GM23338 (cell line): ENCODE results near the gene DENND1B. TPM values are rescaled to one million over a fixed set of nuclear protein-coding genes. Genes with fewer than 3 reads are reported as not detected.

Experiments used
- ATAC-seq: fragments of 200-7000 bp; cut with Tn5 transposase; 3 replicates; pipeline ENCODE4 v1.9.1; 2020
- DNase-seq: peaks from one replicate; pipeline ENCODE4 v3.0.0-alpha.2; 2015; ENCODE audit warnings: low spot score
- H2AFZ ChIP-seq: fragments of 200-600 bp; sonication (generic); 2 replicates; pipeline ENCODE4 v1.8.0; 2016; ENCODE audit warnings: antibody characterized with exemption, mild to moderate bottlenecking, moderate library complexity
- H3F3A ChIP-seq: fragments of 200-600 bp; sonication (generic); replicated peaks from 2 replicates; pipeline ENCODE4 v1.8.0; 2017; ENCODE audit warnings: antibody characterized with exemption, mixed run types, low read depth
- H3K27ac ChIP-seq: fragments of 200-600 bp; sonication (generic); 2 replicates; pipeline ENCODE4 v1.6.1; 2016; ENCODE audit warnings: low read depth
- H3K27me3 ChIP-seq: fragments of 200-600 bp; sonication (generic); 2 replicates; pipeline ENCODE4 v1.8.0; 2016; ENCODE audit warnings: mild to moderate bottlenecking, mixed run types, moderate library complexity; ENCODE audit not compliant: insufficient read depth
- H3K36me3 ChIP-seq: fragments of 200-600 bp; sonication (generic); 2 replicates; pipeline ENCODE4 v1.8.0; 2016; ENCODE audit warnings: mild to moderate bottlenecking; ENCODE audit not compliant: insufficient read depth
- H3K4me1 ChIP-seq: fragments of 200-600 bp; sonication (generic); 2 replicates; pipeline ENCODE4 v1.8.0; 2016; ENCODE audit warnings: mild to moderate bottlenecking, moderate library complexity; ENCODE audit not compliant: insufficient read depth
- H3K4me2 ChIP-seq: fragments of 200-600 bp; sonication (generic); 2 replicates; pipeline ENCODE4 v1.7.1; 2017; ENCODE audit warnings: mixed run types
- H3K4me3 ChIP-seq: fragments of 200-600 bp; sonication (generic); 2 replicates; pipeline ENCODE4 v1.6.1; 2016; ENCODE audit warnings: mixed run types
- H3K79me2 ChIP-seq: fragments of 200-600 bp; sonication (generic); replicated peaks from 2 replicates; pipeline ENCODE4 v1.8.0; 2017; ENCODE audit warnings: mild to moderate bottlenecking; ENCODE audit not compliant: insufficient read depth
- H3K9me2 ChIP-seq: fragments of 200-600 bp; sonication (generic); 2 replicates; pipeline ENCODE4 v1.8.0; 2017; ENCODE audit not compliant: insufficient read depth
- H4K20me1 ChIP-seq: fragments of 200-600 bp; sonication (generic); replicated peaks from 2 replicates; pipeline ENCODE4 v1.8.0; 2017; ENCODE audit warnings: mild to moderate bottlenecking; ENCODE audit not compliant: insufficient read depth
- H3K27ac Mint-ChIP-seq: 2 replicates; pipeline ENCODE4 v1.8.0; 2020; ENCODE audit warnings: inconsistent platforms, mild to moderate bottlenecking, moderate library complexity, mixed read lengths
- H3K27me3 Mint-ChIP-seq: 3 replicates; pipeline ENCODE4 v1.8.0; 2022; ENCODE audit warnings: low read depth, mild to moderate bottlenecking, moderate library complexity, mixed read lengths, inconsistent platforms; ENCODE audit not compliant: insufficient read depth, poor library complexity
- H3K36me3 Mint-ChIP-seq: 3 replicates; pipeline ENCODE4 v1.8.0; 2021; ENCODE audit warnings: low read depth, mild to moderate bottlenecking, inconsistent platforms, moderate library complexity, mixed read lengths
- H3K4me1 Mint-ChIP-seq: 3 replicates; pipeline ENCODE4 v1.8.0; 2020; ENCODE audit warnings: mild to moderate bottlenecking, inconsistent platforms, mixed read lengths
- H3K4me3 Mint-ChIP-seq: 3 replicates; pipeline ENCODE4 v1.8.0; 2021; ENCODE audit warnings: moderate library complexity, mild to moderate bottlenecking, inconsistent platforms, mixed read lengths
- H3K9me3 Mint-ChIP-seq: 3 replicates; pipeline ENCODE4 v1.8.0; 2020; ENCODE audit warnings: moderate library complexity, mild to moderate bottlenecking, inconsistent platforms, mixed read lengths
- CREB1 ChIP-seq: fragments of 250-450 bp; sonication (Bioruptor Pico); IDR thresholded peaks from 2 replicates; pipeline ENCODE4 v1.5.0; 2020; ENCODE audit warnings: low read depth, mild to moderate bottlenecking, moderate library complexity
- EZH2 ChIP-seq: fragments of 200-600 bp; sonication (generic); IDR thresholded peaks from one replicate; pipeline ENCODE4 v1.8.0; 2017; ENCODE audit warnings: antibody characterized with exemption, mild to moderate bottlenecking, low read depth; ENCODE audit not compliant: unreplicated experiment
- EZH2phosphoT487 ChIP-seq: fragments of 200-600 bp; sonication (generic); IDR thresholded peaks from one replicate; pipeline ENCODE4 v1.8.1; 2018; ENCODE audit warnings: antibody characterized with exemption; ENCODE audit not compliant: unreplicated experiment
- JUNB ChIP-seq: IDR thresholded peaks from one replicate; pipeline ENCODE4 v1.6.1; 2016; ENCODE audit warnings: antibody characterized with exemption; ENCODE audit not compliant: unreplicated experiment
- NANOG ChIP-seq: IDR thresholded peaks from 2 replicates; pipeline ENCODE4 v1.6.1; 2016; ENCODE audit warnings: antibody characterized with exemption, borderline replicate concordance
- POLR2AphosphoS5 ChIP-seq: IDR thresholded peaks from 2 replicates; pipeline ENCODE4 v1.6.1; 2016; ENCODE audit warnings: antibody characterized with exemption, low read depth
- ZNF331 ChIP-seq: fragments of 250-450 bp; sonication (Bioruptor Pico); IDR thresholded peaks from 2 replicates; pipeline ENCODE4 v1.5.0; 2020; ENCODE audit warnings: low read depth, mild to moderate bottlenecking, moderate library complexity
- polyA plus RNA-seq: library from polyadenylated mRNA; unstranded; fragments of >200 nt; fragmentation: Nextera tagmentation; extraction: Ambion mirVana; gene quantifications from 2 replicates; pipeline ENCODE4 v1.2.1, GENCODE V29; 2016
- total RNA-seq: library from RNA; depleted of rRNA; stranded (reverse); fragments of >200 nt; shearing (Covaris generic); gene quantifications from 2 replicates; pipeline ENCODE4 v1.2.3, GENCODE V29; 2014
- TF ChIP-seq, protein P1 (sequence below), 2 experiments: fragments of 200-600 bp in 1 of 2; sonication (generic) in 1 of 2; conservative IDR thresholded peaks; 2 replicates each; pipeline versions ENCODE4 v1.5.1 to v1.6.1; 2016 to 2017; ENCODE audit warnings: antibody characterized with exemption in 2 of 2, low read depth in 2 of 2, mild to moderate bottlenecking in 2 of 2, moderate library complexity in 1 of 2
- TF ChIP-seq, protein P2 (sequence below): IDR thresholded peaks from 2 replicates; pipeline ENCODE4 v1.6.1; 2016; ENCODE audit warnings: antibody characterized with exemption
- TF ChIP-seq, protein P3 (sequence below): IDR thresholded peaks from one replicate; pipeline ENCODE4 v1.6.1; 2018; ENCODE audit warnings: antibody characterized with exemption; ENCODE audit not compliant: unreplicated experiment

DENND1B gene
- total and polyA plus RNA-seq, 2 experiments from 2014 or later: 4.3 to 5.2 TPM

DNA sequence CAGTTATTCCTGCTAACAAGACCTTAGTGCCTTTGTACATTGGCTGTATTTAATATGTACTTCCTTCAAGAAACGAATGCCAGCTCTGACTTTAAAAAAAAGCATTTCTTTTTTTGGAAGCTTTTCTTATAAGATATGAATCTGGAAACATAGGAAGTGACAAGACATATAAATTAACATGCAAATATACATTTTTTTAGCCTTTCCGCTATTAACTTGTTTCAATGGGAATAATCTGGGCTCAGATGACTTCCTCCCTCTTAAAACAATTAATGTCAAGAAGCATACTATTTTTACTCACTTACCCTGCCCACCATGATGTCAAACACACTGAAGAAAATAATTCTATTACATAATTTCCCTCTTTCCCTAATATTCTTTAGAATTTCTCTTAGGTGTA lies 1.4 kb downstream of the DENND1B start (continued):
- TF ChIP-seq, protein P1, sequence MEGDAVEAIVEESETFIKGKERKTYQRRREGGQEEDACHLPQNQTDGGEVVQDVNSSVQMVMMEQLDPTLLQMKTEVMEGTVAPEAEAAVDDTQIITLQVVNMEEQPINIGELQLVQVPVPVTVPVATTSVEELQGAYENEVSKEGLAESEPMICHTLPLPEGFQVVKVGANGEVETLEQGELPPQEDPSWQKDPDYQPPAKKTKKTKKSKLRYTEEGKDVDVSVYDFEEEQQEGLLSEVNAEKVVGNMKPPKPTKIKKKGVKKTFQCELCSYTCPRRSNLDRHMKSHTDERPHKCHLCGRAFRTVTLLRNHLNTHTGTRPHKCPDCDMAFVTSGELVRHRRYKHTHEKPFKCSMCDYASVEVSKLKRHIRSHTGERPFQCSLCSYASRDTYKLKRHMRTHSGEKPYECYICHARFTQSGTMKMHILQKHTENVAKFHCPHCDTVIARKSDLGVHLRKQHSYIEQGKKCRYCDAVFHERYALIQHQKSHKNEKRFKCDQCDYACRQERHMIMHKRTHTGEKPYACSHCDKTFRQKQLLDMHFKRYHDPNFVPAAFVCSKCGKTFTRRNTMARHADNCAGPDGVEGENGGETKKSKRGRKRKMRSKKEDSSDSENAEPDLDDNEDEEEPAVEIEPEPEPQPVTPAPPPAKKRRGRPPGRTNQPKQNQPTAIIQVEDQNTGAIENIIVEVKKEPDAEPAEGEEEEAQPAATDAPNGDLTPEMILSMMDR (conservative IDR thresholded peaks at IDR 0.05; ENCODE audit: low read depth in 2 of 2): no peak
- no peak for TF ChIP-seq POLR2AphosphoS5
- TF ChIP-seq ZNF331: no peak
- TF ChIP-seq, protein P2, sequence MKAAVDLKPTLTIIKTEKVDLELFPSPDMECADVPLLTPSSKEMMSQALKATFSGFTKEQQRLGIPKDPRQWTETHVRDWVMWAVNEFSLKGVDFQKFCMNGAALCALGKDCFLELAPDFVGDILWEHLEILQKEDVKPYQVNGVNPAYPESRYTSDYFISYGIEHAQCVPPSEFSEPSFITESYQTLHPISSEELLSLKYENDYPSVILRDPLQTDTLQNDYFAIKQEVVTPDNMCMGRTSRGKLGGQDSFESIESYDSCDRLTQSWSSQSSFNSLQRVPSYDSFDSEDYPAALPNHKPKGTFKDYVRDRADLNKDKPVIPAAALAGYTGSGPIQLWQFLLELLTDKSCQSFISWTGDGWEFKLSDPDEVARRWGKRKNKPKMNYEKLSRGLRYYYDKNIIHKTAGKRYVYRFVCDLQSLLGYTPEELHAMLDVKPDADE: no peak
- TF ChIP-seq, protein P3, sequence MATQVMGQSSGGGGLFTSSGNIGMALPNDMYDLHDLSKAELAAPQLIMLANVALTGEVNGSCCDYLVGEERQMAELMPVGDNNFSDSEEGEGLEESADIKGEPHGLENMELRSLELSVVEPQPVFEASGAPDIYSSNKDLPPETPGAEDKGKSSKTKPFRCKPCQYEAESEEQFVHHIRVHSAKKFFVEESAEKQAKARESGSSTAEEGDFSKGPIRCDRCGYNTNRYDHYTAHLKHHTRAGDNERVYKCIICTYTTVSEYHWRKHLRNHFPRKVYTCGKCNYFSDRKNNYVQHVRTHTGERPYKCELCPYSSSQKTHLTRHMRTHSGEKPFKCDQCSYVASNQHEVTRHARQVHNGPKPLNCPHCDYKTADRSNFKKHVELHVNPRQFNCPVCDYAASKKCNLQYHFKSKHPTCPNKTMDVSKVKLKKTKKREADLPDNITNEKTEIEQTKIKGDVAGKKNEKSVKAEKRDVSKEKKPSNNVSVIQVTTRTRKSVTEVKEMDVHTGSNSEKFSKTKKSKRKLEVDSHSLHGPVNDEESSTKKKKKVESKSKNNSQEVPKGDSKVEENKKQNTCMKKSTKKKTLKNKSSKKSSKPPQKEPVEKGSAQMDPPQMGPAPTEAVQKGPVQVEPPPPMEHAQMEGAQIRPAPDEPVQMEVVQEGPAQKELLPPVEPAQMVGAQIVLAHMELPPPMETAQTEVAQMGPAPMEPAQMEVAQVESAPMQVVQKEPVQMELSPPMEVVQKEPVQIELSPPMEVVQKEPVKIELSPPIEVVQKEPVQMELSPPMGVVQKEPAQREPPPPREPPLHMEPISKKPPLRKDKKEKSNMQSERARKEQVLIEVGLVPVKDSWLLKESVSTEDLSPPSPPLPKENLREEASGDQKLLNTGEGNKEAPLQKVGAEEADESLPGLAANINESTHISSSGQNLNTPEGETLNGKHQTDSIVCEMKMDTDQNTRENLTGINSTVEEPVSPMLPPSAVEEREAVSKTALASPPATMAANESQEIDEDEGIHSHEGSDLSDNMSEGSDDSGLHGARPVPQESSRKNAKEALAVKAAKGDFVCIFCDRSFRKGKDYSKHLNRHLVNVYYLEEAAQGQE: no peak
- no peak for TF ChIP-seq EZH2phosphoT487
- no peak for TF ChIP-seq JUNB

DNA sequence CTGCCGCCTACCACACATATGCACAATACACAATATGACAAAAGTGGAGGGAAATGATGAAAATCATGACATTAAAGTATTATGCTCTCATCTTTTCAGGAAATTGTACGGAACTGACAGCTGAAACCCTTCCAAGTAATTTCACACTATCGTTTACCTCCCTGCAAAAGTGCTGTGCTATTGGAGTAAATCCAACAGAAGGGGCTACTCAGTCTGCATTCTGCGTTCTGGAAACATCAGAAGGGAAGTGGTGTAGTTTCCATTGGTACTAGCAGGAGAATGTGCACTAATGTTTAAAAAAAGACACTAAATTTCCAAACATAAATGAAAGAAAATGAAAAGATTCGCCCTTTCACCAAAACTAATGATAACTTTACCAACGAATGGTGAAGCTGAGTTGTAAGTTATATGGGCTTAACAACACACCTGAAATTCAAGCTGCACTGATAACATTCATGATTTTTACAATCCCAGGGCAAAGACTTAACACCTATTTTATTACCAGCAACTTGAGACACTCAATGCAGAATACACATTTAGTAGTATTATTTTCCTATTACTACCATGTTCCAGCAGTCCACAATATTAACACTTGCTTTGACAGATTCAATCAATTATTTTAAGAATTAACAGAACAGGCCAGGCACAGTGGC lies 3.2 kb downstream of the DENND1B start:
- Mint-ChIP-seq H3K27me3 (peaks cover 2% of the 10 kb centered on the region), H3K36me3 (no peaks in the 10 kb centered on the region), H3K4me3 (no peak overlapping the region), H3K9me3 (no peaks in the 10 kb centered on the region), H3K4me1 (peaks cover 28% of the 10 kb centered on the region), H3K27ac (no peak overlapping the region)
- H3K9me2 ChIP-seq: no peaks in the 10 kb centered on the region
- DNase-seq (no peak), ATAC-seq (no peak)
- H3K4me3 ChIP-seq: no peak overlapping the region
- no peak overlapping the region for H2AFZ ChIP-seq
- H3K36me3 ChIP-seq: no peaks in the 10 kb centered on the region
- TF ChIP-seq CREB1 (CRISPR knock-in tag) (no peak), NANOG (no peak), EZH2 (no peak), ZNF331 (no peak), JUNB (no peak), EZH2phosphoT487 (no peak)
- H3K27ac ChIP-seq: no peak overlapping the region
- H3K4me1 ChIP-seq: peaks cover 19% of the 10 kb centered on the region
- H3F3A ChIP-seq: no peaks in the 10 kb centered on the region
- no peak overlapping the region for H3K4me2 ChIP-seq
- no peaks in the 10 kb centered on the region for H4K20me1 ChIP-seq
- no peaks in the 10 kb centered on the region; the same call in 1 of the 2 replicates for H3K79me2 ChIP-seq
- peaks cover 29% of the 10 kb centered on the region for H3K27me3 ChIP-seq
